K562 (cell line): ENCODE data around the gene NUP133.

Experiments
- TCF7 ChIP-seq: sonication (generic); IDR thresholded peaks from 2 replicates; pipeline ENCODE4 v1.6.1; 2016; ENCODE audit warnings: antibody characterized with exemption, borderline replicate concordance
- ZNF354B ChIP-seq: fragments of 250-450 bp; sonication (Bioruptor Pico); IDR thresholded peaks from 2 replicates; pipeline ENCODE4 v1.4.0; 2020
- TF ChIP-seq, protein P1 (sequence below), 3 experiments: IDR thresholded peaks in 2 of 3; conservative IDR thresholded peaks in 1 of 3; 2 replicates each; pipeline ENCODE4 v1.5.1; 2011 to 2012; ENCODE audit warnings: low read length in 3 of 3, mild to moderate bottlenecking in 3 of 3, control low read depth in 2 of 3, improper control_type of control experiment in 1 of 3, inconsistent platforms in 1 of 3, low read depth in 1 of 3, mixed read lengths in 1 of 3, moderate library complexity in 1 of 3; ENCODE audit not compliant: insufficient read depth in 2 of 3

DNA sequence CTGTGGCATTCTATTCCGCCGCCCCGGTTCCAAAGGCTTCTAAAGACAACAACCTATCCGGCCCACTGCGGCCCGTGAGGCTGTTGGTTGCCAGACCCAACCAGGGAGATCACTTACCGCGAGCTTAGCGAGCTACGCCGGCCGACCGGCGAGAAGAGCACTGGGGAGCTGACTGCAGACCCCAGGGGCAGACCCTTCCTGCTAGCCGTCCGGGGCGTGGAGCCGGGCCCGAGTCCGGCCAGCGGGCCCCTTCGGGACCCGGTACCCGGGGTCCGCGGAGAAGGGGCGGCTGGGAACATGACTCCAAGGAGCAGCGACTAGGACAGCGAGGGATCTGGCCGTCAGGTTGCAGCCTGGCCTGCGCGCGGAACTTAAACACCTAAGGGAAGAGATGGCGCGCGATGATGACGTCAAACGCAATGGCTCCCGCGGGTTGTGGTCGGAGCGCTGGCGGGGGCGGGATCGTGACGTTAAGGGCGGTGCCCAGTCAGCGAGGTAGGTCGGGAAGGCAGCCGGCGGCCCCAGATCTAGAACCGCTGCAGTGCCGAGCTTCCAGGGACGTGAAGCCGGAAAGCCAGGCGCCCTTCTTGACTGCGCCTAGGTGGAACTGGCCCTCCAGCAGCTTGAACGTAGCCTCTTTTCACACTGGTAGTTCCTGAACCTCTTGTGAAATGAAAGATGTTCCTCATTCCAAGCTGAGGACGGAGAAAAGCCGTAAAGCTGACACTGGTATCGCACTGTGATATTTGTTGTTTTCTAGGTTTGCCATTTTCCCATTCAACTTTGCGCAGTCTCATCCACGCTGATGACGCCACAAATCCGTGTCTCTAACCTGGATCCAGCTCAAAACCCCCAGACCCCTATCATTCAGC is at the start of gene NUP133:
- TF ChIP-seq ZNF354B (CRISPR knock-in tag) (no peak), TCF7 (peak; percentile 90; the same call in 1 of the 2 replicates)
- TF ChIP-seq, protein P1, sequence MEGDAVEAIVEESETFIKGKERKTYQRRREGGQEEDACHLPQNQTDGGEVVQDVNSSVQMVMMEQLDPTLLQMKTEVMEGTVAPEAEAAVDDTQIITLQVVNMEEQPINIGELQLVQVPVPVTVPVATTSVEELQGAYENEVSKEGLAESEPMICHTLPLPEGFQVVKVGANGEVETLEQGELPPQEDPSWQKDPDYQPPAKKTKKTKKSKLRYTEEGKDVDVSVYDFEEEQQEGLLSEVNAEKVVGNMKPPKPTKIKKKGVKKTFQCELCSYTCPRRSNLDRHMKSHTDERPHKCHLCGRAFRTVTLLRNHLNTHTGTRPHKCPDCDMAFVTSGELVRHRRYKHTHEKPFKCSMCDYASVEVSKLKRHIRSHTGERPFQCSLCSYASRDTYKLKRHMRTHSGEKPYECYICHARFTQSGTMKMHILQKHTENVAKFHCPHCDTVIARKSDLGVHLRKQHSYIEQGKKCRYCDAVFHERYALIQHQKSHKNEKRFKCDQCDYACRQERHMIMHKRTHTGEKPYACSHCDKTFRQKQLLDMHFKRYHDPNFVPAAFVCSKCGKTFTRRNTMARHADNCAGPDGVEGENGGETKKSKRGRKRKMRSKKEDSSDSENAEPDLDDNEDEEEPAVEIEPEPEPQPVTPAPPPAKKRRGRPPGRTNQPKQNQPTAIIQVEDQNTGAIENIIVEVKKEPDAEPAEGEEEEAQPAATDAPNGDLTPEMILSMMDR (IDR thresholded peaks at IDR 0.05 in 2 of 3, conservative IDR thresholded peaks at IDR 0.05 in 1 of 3; ENCODE audit: insufficient read depth in 2 of 3, low read depth in 1 of 3, low read length in 3 of 3), result no peak
